HG03565 (cell line): ENCODE measurements around the gene GAS2L1.
"Not testable (repeated sequence)": the region's sequence is repeated elsewhere in the genome, so short reads cannot be mapped to it uniquely, and the experiment has no call there.

ENCODE experiments used
- ATAC-seq: cut with Tn5 transposase; IDR thresholded peaks from one replicate; pipeline ENCODE4 v1.9.1; 2021; ENCODE audit warnings: mild to moderate bottlenecking, moderate library complexity; ENCODE audit not compliant: unreplicated experiment

GAS2L1 gene

GRCh38 chr22:29341056-29341848 lies 34.8 kb downstream of the GAS2L1 start:
- no peak for ATAC-seq

- ATAC-seq, result no peak
Observed at GRCh38 chr22:29341849-29342127, 35.3 kb downstream of the GAS2L1 start.

- ATAC-seq, result no peak
Observed at GRCh38 chr22:29342177-29342576, 35.7 kb downstream of the GAS2L1 start.

- no peak for ATAC-seq
Observed at GRCh38 chr22:29342577-29343312, 36.3 kb downstream of the GAS2L1 start.

- no peak for ATAC-seq
Observed at GRCh38 chr22:29343313-29343805, 36.9 kb downstream of the GAS2L1 start.

GRCh38 chr22:29344137-29344536 lies 37.7 kb downstream of the GAS2L1 start:
- ATAC-seq, result no peak

- not testable (repeated sequence) for ATAC-seq
Observed at GRCh38 chr22:29344889-29345288, 38.4 kb downstream of the GAS2L1 start.

GRCh38 chr22:29345932-29346331 lies 39.5 kb downstream of the GAS2L1 start:
- ATAC-seq, result no peak

GRCh38 chr22:29346659-29347058 lies 40.2 kb downstream of the GAS2L1 start:
- ATAC-seq, result no peak

- ATAC-seq, result no peak
Observed at GRCh38 chr22:29348041-29348440, 41.6 kb downstream of the GAS2L1 start.

GRCh38 chr22:29348956-29349355 lies 42.5 kb downstream of the GAS2L1 start:
- no peak for ATAC-seq

- ATAC-seq, result no peak
Observed at GRCh38 chr22:29351042-29351441, 44.6 kb downstream of the GAS2L1 start.

GRCh38 chr22:29351891-29352290 lies 45.4 kb downstream of the GAS2L1 start:
- ATAC-seq, result no peak

GRCh38 chr22:29352778-29353177 lies 46.3 kb downstream of the GAS2L1 start:
- no peak for ATAC-seq

- no peak for ATAC-seq
Observed at GRCh38 chr22:29353286-29353685, 46.8 kb downstream of the GAS2L1 start.

- ATAC-seq, result no peak
Observed at GRCh38 chr22:29353860-29354259, 47.4 kb downstream of the GAS2L1 start.

- ATAC-seq, result not testable (repeated sequence)
Observed at GRCh38 chr22:29357193-29357890, 50.9 kb downstream of the GAS2L1 start.

- ATAC-seq, result no peak
Observed at GRCh38 chr22:29359469-29359868, 53.0 kb downstream of the GAS2L1 start.
